Measurements from ENCODE around the gene ANK3.
A peak's percentile ranks its signal among the peaks of the same experiment; 100 is the strongest.

The ANK3 gene

GRCh38 chr10:60423920-60424319 is 34.2 kb upstream of the ANK3 start:
- Mint-ChIP-seq H3K36me3 (ENCODE audit: insufficient read depth) (no peaks in the 10 kb centered on the region), H3K4me1 (peaks cover 21% of the 10 kb centered on the region), H3K9me3 (no peaks in the 10 kb centered on the region), H3K27ac (ENCODE audit: low read depth) (no peak overlapping the region), H3K27me3 (no peaks in the 10 kb centered on the region), H3K4me3 (no peak overlapping the region)
- no peak for DNase-seq (ENCODE audit: low spot score in 2 of 2)
- ATAC-seq (replicated peaks; ENCODE audit: extremely low read depth, poor library complexity, severe bottlenecking): no peak

GRCh38 chr10:60422809-60423208 is 33.1 kb upstream of the ANK3 start:
- ATAC-seq (replicated peaks; ENCODE audit: extremely low read depth, poor library complexity, severe bottlenecking) (no peak), DNase-seq (ENCODE audit: low spot score in 2 of 2) (no peak)
- H3K36me3 Mint-ChIP-seq (ENCODE audit: insufficient read depth): no peaks in the 10 kb centered on the region
- H3K4me3 Mint-ChIP-seq: no peak overlapping the region
- peaks cover 16% of the 10 kb centered on the region for H3K4me1 Mint-ChIP-seq
- H3K27me3 Mint-ChIP-seq: no peaks in the 10 kb centered on the region
- H3K27ac Mint-ChIP-seq (ENCODE audit: low read depth): no peak overlapping the region
- no peaks in the 10 kb centered on the region for H3K9me3 Mint-ChIP-seq

- Mint-ChIP-seq H3K27me3 (no peaks in the 10 kb centered on the region), H3K36me3 (ENCODE audit: insufficient read depth) (no peaks in the 10 kb centered on the region), H3K9me3 (no peaks in the 10 kb centered on the region), H3K27ac (ENCODE audit: low read depth) (no peak overlapping the region), H3K4me3 (no peak overlapping the region), H3K4me1 (peaks cover 15% of the 10 kb centered on the region)
- DNase-seq (ENCODE audit: low spot score in 2 of 2): no peak
- ATAC-seq (replicated peaks; ENCODE audit: extremely low read depth, poor library complexity, severe bottlenecking): no peak
These were observed 31.6 kb upstream of the ANK3 start for GRCh38 chr10:60420991-60421894.

GRCh38 chr10:60419249-60419648 is 29.6 kb upstream of the ANK3 start:
- no peaks in the 10 kb centered on the region for H3K9me3 Mint-ChIP-seq
- no peak for ATAC-seq (replicated peaks; ENCODE audit: extremely low read depth, poor library complexity, severe bottlenecking)
- H3K27me3 Mint-ChIP-seq: no peaks in the 10 kb centered on the region
- no peak overlapping the region for H3K4me3 Mint-ChIP-seq
- DNase-seq (ENCODE audit: low spot score in 2 of 2): no peak
- H3K27ac Mint-ChIP-seq (ENCODE audit: low read depth): no peak overlapping the region
- peaks cover 2% of the 10 kb centered on the region for H3K36me3 Mint-ChIP-seq (ENCODE audit: insufficient read depth)
- peaks cover 11% of the 10 kb centered on the region for H3K4me1 Mint-ChIP-seq

- Mint-ChIP-seq H3K4me1 (peaks cover 11% of the 10 kb centered on the region), H3K9me3 (no peaks in the 10 kb centered on the region), H3K27ac (ENCODE audit: low read depth) (no peak overlapping the region), H3K36me3 (ENCODE audit: insufficient read depth) (peaks cover 2% of the 10 kb centered on the region), H3K4me3 (no peak overlapping the region), H3K27me3 (no peaks in the 10 kb centered on the region)
- no peak for ATAC-seq (replicated peaks; ENCODE audit: extremely low read depth, poor library complexity, severe bottlenecking)
- DNase-seq (ENCODE audit: low spot score in 2 of 2): no peak
These were observed 28.2 kb upstream of the ANK3 start for GRCh38 chr10:60417901-60418300.

- H3K36me3 Mint-ChIP-seq (ENCODE audit: insufficient read depth): peaks cover 2% of the 10 kb centered on the region
- no peaks in the 10 kb centered on the region for H3K27me3 Mint-ChIP-seq
- no peak overlapping the region for H3K4me3 Mint-ChIP-seq
- peaks cover 11% of the 10 kb centered on the region for H3K4me1 Mint-ChIP-seq
- peak overlapping the region; percentile 6 for H3K27ac Mint-ChIP-seq (ENCODE audit: low read depth)
- no peak for DNase-seq (ENCODE audit: low spot score in 2 of 2)
- ATAC-seq (replicated peaks; ENCODE audit: extremely low read depth, poor library complexity, severe bottlenecking): no peak
- no peaks in the 10 kb centered on the region for H3K9me3 Mint-ChIP-seq
These were observed 27.3 kb upstream of the ANK3 start for GRCh38 chr10:60417024-60417423.

- Mint-ChIP-seq H3K36me3 (ENCODE audit: insufficient read depth) (peaks cover 2% of the 10 kb centered on the region), H3K4me3 (no peak overlapping the region), H3K4me1 (peaks cover 11% of the 10 kb centered on the region), H3K9me3 (no peaks in the 10 kb centered on the region), H3K27me3 (no peaks in the 10 kb centered on the region), H3K27ac (ENCODE audit: low read depth) (no peak overlapping the region)
- DNase-seq (ENCODE audit: low spot score in 2 of 2): no peak
- ATAC-seq (replicated peaks; ENCODE audit: extremely low read depth, poor library complexity, severe bottlenecking): no peak
These were observed 25.4 kb upstream of the ANK3 start for GRCh38 chr10:60414877-60415585.

- DNase-seq (ENCODE audit: low spot score in 2 of 2) (no peak), ATAC-seq (replicated peaks; ENCODE audit: extremely low read depth, poor library complexity, severe bottlenecking) (no peak)
- Mint-ChIP-seq H3K4me3 (no peak overlapping the region), H3K27ac (ENCODE audit: low read depth) (no peak overlapping the region), H3K36me3 (ENCODE audit: insufficient read depth) (peaks cover 2% of the 10 kb centered on the region), H3K9me3 (no peaks in the 10 kb centered on the region), H3K27me3 (no peaks in the 10 kb centered on the region), H3K4me1 (peaks cover 6% of the 10 kb centered on the region)
These were observed 24.4 kb upstream of the ANK3 start for GRCh38 chr10:60414111-60414510.

GRCh38 chr10:60413306-60414012 is 23.8 kb upstream of the ANK3 start:
- Mint-ChIP-seq H3K9me3 (no peaks in the 10 kb centered on the region), H3K4me3 (no peak overlapping the region), H3K27ac (ENCODE audit: low read depth) (no peak overlapping the region), H3K36me3 (ENCODE audit: insufficient read depth) (peaks cover 2% of the 10 kb centered on the region), H3K4me1 (peaks cover 6% of the 10 kb centered on the region), H3K27me3 (no peaks in the 10 kb centered on the region)
- ATAC-seq (replicated peaks; ENCODE audit: extremely low read depth, poor library complexity, severe bottlenecking) (no peak), DNase-seq (ENCODE audit: low spot score in 2 of 2) (no peak)

- DNase-seq (ENCODE audit: low spot score in 2 of 2) (no peak), ATAC-seq (replicated peaks; ENCODE audit: extremely low read depth, poor library complexity, severe bottlenecking) (no peak)
- Mint-ChIP-seq H3K4me3 (no peak overlapping the region), H3K4me1 (peaks cover 6% of the 10 kb centered on the region), H3K9me3 (no peaks in the 10 kb centered on the region), H3K36me3 (ENCODE audit: insufficient read depth) (peaks cover 3% of the 10 kb centered on the region), H3K27me3 (no peaks in the 10 kb centered on the region), H3K27ac (ENCODE audit: low read depth) (no peak overlapping the region)
These were observed 21.3 kb upstream of the ANK3 start for GRCh38 chr10:60410970-60411369.

GRCh38 chr10:60409202-60409601 is 19.5 kb upstream of the ANK3 start:
- peaks cover 3% of the 10 kb centered on the region for H3K36me3 Mint-ChIP-seq (ENCODE audit: insufficient read depth)
- DNase-seq (ENCODE audit: low spot score in 2 of 2) (no peak), ATAC-seq (replicated peaks; ENCODE audit: extremely low read depth, poor library complexity, severe bottlenecking) (no peak)
- H3K27me3 Mint-ChIP-seq: no peaks in the 10 kb centered on the region
- H3K4me1 Mint-ChIP-seq: peaks cover 6% of the 10 kb centered on the region
- H3K9me3 Mint-ChIP-seq: no peaks in the 10 kb centered on the region
- H3K4me3 Mint-ChIP-seq: no peak overlapping the region
- H3K27ac Mint-ChIP-seq (ENCODE audit: low read depth): peak overlapping the region; percentile 26

- Mint-ChIP-seq H3K9me3 (no peaks in the 10 kb centered on the region), H3K27me3 (no peaks in the 10 kb centered on the region), H3K27ac (ENCODE audit: low read depth) (no peak overlapping the region), H3K36me3 (ENCODE audit: insufficient read depth) (peaks cover 3% of the 10 kb centered on the region), H3K4me3 (no peak overlapping the region), H3K4me1 (peaks cover 5% of the 10 kb centered on the region)
- ATAC-seq (replicated peaks; ENCODE audit: extremely low read depth, poor library complexity, severe bottlenecking) (no peak), DNase-seq (ENCODE audit: low spot score in 2 of 2) (no peak)
These were observed 16.5 kb upstream of the ANK3 start for GRCh38 chr10:60406182-60406581.

All from central memory CD8-positive, alpha-beta T cell (primary cell).